ENCODE results near the gene GPRC5D.

DNA sequence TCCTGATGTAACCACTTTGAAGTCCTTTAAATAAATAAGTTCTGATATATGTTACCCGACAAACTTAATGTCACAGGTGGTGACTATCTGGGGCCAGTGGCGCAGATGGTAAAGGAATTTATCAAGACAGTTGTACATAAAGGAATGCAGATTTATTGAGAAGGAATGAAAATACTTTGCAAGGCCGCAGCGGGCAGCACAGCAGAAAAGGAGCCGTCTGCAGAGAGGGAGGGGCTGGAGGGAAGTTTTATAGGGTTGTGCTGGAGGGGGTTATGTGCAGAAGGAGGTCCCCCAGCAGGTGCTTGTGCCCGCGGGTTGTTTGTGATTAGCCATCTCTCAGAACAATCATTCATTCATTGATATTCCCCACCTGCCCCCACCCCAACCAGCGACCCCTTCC is 17.4 kb downstream of the GPRC5D start:
- TF ChIP-seq POLR2AphosphoS5 (IDR thresholded peaks at IDR 0.05; ENCODE audit: low read depth, low read length) (no peak), RAD21 (IDR thresholded peaks at IDR 0.05; ENCODE audit: low read length) (no peak), SMC3 (IDR thresholded peaks at IDR 0.05; ENCODE audit: low read depth, low read length) (no peak), NFIC (IDR thresholded peaks at IDR 0.05; ENCODE audit: borderline replicate concordance) (no peak), YY1 (IDR thresholded peaks at IDR 0.05; ENCODE audit: low read depth) (no peak)
- TF ChIP-seq, protein P1, sequence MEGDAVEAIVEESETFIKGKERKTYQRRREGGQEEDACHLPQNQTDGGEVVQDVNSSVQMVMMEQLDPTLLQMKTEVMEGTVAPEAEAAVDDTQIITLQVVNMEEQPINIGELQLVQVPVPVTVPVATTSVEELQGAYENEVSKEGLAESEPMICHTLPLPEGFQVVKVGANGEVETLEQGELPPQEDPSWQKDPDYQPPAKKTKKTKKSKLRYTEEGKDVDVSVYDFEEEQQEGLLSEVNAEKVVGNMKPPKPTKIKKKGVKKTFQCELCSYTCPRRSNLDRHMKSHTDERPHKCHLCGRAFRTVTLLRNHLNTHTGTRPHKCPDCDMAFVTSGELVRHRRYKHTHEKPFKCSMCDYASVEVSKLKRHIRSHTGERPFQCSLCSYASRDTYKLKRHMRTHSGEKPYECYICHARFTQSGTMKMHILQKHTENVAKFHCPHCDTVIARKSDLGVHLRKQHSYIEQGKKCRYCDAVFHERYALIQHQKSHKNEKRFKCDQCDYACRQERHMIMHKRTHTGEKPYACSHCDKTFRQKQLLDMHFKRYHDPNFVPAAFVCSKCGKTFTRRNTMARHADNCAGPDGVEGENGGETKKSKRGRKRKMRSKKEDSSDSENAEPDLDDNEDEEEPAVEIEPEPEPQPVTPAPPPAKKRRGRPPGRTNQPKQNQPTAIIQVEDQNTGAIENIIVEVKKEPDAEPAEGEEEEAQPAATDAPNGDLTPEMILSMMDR (IDR thresholded peaks at IDR 0.05): no peak
- TF ChIP-seq, protein P2, sequence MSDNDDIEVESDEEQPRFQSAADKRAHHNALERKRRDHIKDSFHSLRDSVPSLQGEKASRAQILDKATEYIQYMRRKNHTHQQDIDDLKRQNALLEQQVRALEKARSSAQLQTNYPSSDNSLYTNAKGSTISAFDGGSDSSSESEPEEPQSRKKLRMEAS (IDR thresholded peaks at IDR 0.05; ENCODE audit: low read depth): no peak
- TF ChIP-seq, protein P3, sequence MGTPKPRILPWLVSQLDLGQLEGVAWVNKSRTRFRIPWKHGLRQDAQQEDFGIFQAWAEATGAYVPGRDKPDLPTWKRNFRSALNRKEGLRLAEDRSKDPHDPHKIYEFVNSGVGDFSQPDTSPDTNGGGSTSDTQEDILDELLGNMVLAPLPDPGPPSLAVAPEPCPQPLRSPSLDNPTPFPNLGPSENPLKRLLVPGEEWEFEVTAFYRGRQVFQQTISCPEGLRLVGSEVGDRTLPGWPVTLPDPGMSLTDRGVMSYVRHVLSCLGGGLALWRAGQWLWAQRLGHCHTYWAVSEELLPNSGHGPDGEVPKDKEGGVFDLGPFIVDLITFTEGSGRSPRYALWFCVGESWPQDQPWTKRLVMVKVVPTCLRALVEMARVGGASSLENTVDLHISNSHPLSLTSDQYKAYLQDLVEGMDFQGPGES (IDR thresholded peaks at IDR 0.05; ENCODE audit: low read depth, low read length): no peak

Data from SK-N-SH (cell line).